ENCODE results near the gene MIPOL1.
A peak's percentile ranks its signal among the peaks of the same experiment; 100 is the strongest.

The MIPOL1 gene

DNA sequence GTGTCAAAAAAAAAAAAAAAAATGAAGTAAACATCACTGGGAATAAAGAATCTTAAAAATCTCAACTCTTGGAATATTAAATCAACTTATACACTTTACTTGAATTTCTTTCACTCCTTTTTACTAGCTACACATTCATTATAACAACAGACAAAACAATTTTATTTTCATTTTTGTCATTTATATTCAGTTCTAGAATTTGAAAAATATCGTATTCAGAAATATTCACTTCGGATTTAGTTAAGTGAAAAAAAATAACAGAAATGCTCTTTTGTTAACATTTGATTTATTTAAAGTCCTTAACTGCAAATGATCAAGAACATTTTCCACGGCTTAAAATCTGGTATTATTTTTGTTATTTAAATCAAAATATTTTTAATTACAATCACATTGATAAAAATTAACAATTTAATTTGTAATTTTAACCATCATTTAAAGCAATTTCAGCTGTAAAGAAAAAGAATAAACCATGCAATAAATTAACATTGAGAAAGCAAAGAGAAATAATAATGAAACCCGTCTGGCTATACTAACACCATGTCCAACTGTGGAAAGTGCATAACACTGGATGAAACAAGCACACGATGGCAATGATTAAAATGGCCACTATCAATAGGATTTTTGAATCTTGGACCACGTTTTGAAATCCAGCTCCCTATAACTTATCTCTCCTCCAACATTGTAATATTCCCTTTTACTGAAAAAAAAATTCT is 392.1 kb downstream of the MIPOL1 start:
- no peak for DNase-seq

DNA sequence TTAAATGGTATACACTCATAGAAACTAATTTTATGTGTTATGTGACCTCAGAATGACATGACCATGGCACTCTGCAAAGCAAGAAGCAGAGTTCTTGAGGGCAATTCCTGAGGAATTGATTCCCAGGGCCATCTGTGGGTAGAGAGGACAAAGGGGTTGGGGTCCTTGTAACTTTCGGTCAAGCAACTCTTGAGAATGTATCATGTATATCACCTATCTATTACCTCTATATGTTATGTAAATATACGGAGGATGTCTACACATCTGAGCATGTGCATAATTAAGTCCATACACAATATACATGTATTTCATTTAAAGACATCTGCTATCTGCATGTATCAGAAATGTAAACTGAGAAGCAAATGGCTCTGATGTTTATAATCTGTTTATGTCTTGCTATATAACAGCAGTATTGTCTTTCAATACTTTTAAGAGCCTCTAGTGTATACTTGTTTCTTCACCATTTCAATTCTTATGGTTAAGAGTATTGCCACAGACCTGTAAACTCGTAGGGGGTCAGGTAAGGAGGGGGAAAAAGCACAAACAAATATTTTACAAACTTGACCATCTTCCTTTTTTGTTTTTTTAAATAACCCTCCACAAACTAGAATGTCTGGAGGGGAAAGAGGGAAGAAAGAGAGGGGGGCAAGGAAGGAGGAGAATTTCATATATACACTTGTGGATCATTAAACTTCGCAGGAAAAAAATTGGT is 392.8 kb downstream of the MIPOL1 start:
- no peak for DNase-seq

DNA sequence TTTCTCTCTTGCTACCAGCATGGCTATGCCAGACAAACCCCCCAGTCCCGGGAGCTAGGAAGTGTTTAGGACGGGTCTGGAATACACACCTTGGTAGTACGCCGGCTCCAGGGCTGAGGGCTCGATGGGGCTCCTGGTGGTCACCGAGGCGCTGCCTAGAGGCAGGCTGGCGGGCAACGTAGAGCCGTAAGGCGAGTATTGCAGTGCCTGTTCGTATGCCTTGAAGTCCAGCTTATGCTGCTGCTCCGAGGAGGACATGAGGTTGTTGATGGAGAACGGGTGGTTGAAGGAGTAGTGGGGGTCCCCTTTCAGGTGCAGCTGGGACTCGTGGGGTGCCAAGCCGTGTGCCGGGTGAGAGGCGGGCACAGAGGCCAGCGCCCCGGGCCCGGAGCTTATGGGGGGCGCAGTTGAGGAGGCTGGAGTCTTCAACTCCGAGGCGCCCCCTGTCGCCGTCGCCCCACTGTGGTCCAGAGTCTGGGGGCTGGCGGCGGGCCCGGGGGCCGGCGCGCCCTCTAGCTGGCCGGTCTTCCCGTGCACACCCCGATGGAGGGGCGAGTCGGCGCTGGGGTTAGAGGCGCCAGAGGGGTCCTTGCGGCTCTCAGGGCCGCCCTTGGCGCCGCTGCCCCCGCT is 393.7 kb downstream of the MIPOL1 start:
- DNase-seq = no peak

DNA sequence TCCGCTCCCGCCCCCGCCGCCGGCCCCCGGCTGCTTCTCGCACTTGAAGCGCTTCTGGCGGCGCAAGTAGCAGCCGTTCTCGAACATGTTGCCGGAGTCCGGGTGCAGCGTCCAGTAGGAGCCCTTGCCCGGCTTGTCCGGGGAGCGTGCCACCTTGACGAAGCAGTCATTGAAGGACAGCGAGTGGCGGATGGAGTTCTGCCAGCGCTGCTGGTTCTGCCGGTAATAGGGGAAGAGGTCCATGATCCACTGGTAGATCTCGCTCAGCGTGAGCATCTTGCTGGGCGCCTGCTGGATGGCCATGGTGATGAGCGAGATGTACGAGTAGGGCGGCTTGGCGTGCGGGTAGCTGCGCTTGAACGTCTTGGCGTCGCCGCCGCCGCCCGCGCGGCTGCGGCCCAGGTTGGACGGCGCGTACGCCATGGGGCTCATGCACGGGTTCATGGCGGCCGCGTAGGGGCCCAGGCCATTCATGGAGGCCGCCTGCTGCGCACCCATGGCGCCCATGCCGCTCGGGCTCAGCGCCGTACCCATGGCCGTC is 394.3 kb downstream of the MIPOL1 start:
- no peak for DNase-seq

DNA sequence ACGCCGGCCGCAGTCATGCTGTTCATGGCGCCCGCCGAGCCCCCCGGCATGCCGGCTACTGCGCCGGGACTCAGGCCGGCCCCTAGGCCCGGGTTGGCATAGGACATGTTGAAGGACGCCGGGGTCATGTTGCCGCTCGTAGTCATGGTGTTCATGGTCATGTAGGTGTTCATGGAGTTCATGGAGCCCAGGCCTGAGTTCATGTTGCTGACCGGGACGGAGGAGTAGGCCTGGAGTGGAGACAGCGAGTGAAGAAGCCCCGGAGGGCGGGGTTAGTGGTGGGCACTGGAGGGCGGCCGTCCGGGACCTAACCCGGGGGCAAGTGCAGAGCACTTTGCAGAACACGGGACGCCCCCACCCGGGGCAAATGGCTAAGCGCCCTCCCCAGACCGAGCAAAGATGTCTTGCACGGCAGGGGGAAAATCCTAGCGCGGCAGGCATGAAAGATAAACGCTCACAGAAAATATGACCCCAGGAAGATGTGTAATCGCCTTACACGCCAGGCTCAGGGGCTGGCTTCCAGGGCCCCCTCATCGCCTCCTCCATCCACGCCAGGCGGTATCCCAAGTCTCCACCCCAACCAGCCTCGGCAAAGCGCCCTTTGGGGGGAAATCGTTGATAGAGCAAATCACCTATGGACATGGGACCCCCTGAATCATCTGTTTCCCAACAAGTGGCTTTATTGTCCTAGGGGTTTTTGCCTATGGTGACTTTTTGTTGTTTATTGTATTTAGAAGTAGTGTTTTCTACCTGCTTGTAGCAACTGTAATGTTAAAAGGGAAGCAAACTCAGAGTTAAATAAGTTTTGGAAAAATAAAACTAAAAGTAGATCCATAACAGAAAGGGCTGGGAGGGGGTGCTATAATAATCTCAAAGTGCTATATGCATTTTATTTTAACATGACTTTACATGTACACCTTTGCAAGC is 395.0 kb downstream of the MIPOL1 start:
- DNase-seq = no peak

DNA sequence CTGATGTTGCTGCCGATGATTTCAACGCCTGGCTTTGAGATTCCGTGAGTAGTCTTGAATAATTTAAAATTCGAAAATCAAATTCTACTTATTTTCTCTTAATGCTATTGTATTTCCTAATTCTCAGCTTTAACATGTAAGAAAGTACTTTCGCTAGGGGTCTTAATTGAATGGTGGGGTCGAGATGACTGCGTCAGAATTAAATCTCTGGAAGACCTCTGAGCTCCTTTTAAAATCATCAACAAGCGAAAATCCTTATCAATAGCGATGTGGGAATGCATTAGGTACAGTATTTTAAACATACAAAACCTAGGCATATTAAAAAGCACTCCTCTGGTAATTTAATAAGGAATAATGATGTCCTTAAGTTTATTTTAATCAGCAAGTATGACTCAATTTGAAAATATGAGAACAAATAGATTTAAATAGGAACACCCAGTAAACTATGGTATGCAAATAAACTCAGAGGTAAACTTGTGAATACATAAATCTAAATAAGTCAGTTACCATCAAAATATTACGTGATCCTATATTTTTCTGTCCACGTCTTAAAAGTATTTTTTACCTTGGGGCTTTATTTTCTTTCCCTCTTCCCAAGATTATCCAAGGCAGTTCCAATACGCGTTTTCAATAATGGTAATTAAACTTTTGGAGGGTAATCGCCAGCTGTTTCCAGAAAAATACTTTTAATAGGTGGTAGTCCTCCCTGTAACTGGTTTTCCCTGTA is 395.9 kb downstream of the MIPOL1 start:
- no peak for DNase-seq

DNA sequence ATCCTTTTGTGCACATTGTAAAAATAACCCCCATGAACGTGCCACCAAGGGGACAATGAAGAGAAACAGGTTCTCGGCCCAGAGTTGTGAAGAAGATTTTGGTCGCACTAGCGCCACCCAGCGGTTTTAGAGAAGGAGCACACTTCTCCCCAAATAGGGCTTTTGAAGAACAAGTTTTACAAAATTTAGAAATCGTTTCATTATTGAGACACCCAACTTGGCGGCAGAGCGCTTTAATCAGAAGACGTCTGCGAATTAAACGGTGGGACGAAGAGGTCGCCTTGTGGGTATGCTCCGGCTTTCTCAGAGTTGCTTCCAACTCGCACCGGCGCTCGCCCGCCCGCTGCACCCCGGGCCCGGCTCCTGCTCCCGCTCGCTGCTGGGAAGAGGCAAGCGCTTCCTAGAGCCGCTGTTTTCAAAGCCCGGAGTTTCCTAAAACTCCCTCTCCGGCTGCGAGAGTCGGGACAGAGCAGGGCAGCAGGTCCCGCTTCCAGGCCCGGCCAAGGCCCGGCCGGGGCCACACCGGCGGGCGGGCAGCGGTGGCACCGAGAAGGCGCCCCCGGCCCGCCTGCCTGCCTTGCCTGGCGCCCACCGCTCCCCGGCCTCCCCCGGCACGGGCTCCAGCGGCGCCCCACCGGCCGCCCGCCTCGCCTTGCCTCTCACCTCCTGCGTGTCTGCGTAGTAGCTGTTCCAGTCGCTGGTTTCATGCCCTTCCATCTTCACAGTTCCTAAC is 396.7 kb downstream of the MIPOL1 start:
- DNase-seq = peak; percentile 90

DNA sequence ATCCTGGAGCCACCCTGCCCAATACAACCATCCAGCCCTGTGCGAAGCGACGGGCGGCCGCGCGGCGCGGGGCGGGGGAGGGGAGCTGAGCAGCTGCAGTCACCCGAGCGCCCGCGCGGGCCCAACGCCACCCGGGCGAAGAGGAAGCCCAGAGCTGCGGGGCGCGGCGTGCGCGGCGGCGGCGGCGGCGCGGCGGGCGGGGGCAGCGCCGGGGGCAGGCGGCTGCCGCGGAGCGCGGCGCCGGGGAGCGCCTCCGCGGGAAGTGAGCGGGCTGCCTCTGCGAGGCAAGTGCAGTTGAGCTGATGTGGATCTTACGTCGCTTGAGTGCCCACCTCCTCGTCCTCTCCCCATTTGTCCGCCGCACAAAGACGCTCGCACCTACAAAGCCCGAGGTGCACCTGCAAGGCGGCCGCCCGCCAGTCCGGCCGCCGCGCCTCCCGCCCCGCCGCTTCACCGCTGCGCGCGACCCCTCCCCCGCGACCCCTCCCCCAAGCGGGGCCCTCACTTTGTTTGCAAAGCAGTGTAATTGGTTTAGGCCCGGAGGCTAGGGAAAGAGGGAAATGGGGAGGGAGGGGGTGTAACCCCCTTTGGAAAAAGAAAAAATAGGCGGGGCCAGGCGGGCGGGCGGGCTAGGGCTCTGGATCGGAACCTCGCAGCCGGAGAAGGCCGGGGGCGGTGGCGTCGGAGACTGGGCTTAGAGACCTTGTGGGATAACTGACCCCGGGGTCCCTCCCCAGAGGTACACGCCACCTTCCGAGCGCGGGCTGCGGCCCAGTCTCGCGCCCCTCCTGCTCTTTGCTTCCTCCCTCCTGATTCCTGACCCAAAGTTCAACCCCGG is 397.5 kb downstream of the MIPOL1 start, which contains the start of the genes FOXA1 and TTC6:
Gene FOXA1 (minus strand): TSS at position 279 of the 838 bp plus-strand sequence. CDS start 277 bp downstream, at position 2.
Gene TTC6 (plus strand): TSS at position 659 of the 838 bp plus-strand sequence. CDS start 26,436 bp downstream, outside the sequence.
- peak; percentile 36 for DNase-seq

DNA sequence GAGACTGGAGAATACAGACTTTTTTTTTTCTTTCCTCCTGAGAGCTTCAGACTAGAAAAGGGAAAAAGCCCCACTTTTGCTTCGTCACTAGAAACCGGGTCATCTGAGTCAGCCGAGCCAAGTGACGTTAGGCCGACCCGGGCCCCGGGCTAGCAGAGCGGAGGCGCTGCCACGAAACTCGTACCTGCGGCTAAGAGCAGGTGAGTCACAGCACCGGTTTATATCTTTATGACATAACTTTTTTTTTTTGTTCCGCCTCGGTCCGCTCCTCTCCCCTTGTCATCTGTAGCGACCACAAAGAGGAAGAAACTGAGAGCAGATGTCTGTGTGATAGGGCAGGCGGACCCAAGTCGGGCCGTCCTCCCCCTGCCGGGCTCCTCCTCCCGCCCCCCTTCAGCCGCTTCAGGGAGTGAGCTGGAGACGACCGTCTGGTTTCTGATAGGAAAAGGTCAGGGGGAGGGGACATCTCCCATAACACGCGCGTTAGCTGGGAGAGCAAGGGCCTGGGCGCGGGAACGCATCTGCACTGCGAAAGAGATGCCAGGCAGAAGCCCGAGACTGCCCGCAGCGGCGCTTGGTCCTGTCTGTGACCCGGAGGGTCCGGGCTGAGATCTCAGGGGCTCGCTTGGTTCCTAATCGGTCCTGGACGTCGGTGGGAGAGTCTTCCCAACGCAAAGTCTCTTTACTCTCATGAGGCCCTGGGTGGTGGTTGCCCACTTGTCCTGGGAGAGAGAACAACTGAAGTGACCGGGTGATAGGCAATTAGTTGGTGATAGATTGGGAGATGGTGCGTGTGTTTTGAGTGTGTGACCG is 398.3 kb downstream of the MIPOL1 start:
- peak; percentile 53 for DNase-seq

DNA sequence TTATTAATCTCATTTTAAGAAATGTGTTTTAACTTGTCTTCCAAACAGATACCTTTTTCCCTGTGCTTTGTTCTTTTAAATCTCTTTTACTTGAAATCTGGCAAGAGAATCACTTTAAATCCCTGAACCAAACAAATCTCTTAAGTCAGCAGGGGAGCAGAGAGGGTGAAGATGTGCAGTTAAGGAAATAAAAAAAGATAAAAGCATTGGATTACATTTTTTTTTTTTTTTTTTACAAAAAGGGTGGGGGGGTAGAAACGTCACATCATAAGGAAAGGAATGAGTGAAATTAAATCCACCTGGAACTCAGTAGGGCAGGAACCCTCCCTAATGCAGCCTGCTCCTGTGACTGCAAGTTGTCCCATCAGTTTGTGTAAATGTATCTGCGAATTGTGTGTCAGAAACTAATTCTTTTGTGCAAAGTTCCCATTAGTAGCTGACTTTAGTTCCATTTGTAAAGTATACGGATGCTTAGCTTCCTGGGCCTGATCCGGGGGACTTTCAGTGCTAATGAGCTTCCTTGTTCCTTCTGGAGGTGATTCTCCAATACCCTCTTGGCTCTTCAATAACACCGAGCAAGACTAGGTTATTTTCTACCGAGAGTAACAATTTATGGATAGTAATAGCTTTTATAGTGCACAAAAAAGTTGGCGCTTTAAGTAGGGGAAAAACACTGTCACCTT is 399.2 kb downstream of the MIPOL1 start:
- no peak for DNase-seq

DNA sequence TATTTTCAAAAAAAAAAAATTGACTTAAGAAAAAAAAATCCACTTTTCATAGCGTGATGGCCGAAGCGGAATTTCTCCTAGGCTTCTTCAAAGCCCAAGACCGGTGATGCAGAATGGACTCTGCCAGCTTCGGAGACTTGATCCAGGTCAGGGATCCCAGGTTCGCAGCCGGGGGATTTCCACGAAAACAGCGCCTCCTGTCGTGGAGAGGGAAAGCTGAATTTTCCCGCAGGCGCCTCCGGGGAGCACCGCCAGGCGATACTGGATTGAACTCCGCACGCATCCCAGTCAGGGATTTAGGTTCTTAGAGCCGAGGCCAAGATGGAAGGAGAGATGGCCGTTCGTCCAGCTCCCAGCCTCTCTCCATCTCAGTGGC is 399.8 kb downstream of the MIPOL1 start:
- DNase-seq = no peak

DNA sequence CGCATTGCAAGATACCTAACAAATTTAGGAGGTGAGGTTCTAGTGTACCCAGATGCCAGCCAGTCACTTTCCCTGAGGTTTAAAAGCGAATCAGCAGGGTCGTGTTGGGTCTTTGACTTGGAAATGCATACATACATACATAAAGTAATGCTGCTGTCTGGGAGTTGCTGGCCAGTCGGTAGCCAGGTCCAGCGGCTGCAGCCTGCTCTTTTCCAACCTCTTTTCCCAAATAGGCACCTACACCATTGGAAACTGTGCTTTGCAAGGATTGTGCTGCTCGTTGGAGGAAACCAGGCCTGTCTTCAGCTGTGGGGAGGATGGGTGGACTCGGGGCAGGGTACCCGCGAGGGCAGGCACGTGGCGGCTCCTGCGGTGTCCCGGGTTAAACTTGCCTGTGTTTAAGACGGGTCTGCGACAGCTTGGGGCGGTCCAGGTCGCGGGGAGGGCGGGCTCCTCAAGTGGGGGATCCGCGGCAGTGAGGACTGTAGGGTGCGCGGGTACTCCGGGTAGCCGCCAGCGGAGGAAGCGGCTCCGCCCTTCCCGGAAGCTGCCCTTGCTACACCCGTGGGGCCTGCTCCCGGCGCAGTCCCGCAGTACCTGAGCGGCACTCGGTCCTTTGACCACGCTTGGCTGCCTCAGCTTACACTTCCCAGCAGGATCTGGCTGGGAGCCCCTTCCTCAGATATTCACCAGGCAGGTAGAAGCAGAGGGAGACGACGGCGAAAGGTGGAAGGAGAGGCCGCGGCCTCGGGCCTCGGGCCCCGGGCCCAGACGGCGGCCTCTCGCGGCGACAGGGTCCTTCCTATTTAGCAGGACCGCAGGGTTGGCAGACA is 400.4 kb downstream of the MIPOL1 start:
- no peak for DNase-seq

DNA sequence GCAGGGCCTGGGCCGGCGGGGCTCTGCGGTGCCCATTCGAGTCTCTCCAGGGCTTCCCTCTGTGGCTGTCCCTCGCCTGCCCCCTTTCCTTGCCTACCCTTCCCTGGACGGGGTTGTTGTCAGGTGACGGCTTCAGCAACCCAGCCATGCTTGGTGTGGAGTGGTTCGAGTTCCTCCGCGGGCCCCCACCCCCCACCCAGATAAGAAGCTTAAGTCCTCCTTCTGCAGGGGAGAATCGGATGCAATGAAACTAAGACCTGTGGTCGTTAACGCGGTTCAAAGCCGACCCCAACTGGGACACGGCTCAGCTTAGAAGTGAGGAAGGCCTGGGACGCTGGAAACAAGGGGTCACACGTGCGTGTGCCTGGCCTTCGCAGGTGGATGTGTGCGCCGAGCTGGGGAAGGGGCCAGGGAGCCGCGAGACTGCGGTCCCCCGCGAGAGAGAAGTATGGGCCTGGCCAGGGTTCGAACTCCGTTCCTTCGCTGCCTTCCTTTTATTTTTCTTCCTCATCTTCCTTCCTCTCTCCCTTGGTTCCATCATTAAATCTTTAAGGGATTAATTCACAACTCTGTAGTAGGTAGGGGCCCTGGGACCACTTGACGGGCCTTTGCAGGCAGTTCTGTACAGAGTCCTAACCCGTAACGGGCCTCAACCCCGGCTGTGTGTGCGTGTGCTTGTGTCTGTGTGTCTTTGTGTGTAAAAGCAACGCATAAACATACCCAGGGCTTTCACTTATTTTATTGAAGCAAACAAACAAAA is 401.2 kb downstream of the MIPOL1 start:
- no peak for DNase-seq

DNA sequence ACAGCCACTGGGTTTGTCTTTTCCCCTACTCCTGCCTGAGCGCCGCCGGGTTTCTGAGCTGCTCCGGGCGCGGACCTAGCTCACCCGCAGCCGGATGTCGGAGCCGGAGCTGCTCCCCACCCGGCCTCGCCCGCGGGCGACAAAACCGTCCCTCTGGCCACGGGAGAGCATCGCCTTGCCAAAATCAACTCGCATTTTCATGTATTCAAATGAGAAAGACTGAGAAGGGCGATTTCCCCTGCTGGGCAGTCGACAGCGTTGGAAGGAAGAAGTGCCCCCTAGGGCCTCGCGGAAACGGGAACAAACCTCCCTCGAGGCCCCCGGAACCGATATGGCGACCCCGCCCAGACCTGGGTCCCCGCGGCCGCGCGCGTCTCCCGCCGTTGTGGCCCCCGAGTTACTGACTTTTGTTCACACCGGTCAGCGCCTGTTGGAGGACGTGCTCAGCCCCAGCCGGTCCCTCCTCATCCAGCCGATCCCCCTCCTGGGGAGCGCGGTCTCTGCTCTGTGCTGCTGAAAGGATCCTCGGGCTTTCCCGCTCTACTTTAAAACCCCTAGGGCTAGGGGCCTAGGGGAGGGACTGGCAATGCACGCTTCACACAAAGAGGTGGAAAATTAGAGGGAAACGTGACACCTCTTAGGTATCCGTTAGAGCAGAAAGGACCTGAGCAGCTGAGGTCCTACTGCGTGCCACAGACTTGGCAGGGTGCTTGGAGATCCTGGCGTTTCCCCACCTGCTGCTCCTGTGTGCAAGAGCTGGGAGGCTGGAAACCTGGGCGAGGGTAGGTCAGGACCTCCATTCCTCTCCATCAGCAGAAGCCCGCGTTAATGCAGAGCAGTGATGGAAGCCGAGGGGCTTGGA is 402.0 kb downstream of the MIPOL1 start:
- no peak for DNase-seq

DNA sequence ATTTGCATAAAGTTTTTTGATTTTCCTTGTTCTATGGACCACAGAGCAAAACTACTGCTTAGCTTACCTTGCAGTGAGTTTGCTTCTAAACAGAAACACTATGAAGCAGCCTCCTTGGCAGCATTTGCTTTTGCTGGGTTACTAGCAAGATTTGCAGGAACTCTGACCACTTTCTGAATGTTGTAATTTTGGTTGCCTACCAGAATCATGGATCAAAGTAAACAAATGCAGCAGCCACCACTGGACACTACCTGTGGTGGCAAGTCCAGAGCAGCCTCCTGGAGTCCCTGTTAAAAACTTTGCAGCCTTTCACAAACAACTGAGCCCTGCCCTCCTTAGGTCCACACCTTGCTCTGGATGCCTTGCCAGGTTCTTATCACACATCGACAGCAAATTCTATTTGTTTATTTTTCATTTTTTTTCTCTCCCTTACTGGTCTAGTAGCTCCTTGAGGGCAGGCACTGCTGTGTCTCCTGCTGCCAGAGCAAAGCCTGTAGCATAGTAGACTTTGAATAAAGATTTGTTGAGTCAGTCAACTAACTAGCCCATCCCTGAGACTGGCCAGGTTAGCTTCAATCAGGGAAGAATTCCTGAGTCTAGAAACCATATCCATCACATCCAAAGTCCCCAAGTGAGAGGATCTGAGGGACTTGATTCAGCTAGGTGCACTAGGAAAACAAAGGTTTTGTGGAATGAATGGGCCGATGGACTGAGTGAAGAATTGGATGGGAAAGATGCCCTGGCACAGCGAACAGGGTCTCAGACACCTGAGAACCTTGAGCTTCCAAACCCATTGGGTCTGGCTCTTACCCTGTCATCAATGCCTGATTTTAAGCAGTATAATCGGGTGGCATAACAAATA is 403.4 kb downstream of the MIPOL1 start:
- DNase-seq = no peak
